HG03575 (cell line): Measurements from ENCODE around the gene RASSF7.

Experiments
- ATAC-seq: cut with Tn5 transposase; IDR thresholded peaks from one replicate; pipeline ENCODE4 v1.9.1; 2021; ENCODE audit not compliant: unreplicated experiment, insufficient number of reproducible peaks, low FRiP score; ENCODE audit errors: extremely low read depth

RASSF7 gene

GRCh38 chr11:548700-549603, 11.8 kb upstream of the RASSF7 start:
- ATAC-seq, result no peak

DNA sequence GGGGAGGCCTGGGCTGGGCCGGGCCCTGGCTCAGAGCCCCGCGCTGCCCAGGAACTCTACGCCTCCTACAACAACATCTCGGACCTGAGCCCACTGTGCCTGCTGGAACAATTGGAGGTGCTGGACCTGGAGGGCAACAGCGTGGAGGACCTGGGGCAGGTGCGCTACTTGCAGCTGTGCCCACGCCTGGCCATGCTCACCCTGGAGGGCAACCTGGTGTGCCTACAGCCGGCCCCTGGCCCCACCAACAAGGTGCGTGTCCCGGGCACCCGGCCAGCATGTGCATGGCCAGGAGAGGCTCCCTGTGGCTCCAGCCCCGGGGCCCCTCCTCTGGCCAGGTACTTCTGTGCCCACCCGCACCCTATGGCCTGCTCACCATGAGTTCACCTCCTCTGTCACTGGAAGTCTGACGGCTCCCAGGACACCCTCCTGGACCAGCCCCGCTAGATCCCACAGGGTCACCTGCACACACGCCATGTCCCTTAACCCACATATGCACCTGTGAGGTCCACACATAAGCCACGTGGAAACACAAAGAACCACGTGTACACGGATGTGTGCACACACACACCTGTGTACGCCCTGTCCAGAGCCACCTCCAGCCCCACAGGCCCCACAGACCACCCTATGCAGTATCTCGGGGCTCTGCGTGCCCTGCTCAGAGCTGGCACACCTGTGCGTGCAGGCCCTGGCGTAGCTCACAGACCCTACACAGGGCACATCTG, 10.6 kb upstream of the RASSF7 start:
- ATAC-seq, result no peak

DNA sequence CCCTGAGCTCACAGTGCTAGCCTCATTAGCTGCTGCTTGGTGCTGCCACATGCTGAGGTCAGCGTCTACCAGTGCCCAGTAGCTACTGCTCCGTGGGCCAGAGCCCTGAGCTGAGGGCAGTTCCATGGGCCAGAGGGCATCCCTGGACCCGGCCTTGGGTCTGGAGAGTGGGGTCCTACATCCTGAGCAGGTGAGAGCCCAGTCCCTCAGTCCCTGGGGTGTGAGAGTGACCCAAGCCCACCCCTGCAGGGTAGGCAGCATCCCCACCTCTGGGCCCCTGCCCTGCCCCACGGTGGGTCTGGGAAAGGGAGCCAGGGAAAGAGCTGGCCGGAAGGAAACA, 10.1 kb upstream of the RASSF7 start:
- no peak for ATAC-seq

GRCh38 chr11:551131-551530, 9.6 kb upstream of the RASSF7 start:
- ATAC-seq, result no peak

DNA sequence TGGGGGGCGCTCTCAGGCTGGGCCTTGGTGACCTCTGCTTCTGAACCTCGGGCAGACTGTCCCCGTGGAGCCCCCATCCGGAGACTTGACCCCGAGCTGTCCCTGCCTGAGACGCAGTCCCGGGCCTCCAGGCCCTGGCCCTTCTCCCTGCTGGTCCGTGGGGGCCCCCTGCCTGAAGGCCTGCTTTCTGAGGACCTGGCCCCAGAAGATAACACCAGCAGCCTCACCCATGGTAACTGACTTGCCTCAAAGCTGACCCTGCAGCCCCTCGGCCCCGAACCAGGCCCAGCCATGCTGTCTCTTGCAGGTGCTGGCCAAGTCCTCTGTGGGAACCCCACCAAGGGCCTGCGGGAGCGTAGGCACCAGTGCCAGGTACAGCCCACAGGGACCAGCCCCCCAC, 9.2 kb upstream of the RASSF7 start:
- ATAC-seq, result no peak

DNA sequence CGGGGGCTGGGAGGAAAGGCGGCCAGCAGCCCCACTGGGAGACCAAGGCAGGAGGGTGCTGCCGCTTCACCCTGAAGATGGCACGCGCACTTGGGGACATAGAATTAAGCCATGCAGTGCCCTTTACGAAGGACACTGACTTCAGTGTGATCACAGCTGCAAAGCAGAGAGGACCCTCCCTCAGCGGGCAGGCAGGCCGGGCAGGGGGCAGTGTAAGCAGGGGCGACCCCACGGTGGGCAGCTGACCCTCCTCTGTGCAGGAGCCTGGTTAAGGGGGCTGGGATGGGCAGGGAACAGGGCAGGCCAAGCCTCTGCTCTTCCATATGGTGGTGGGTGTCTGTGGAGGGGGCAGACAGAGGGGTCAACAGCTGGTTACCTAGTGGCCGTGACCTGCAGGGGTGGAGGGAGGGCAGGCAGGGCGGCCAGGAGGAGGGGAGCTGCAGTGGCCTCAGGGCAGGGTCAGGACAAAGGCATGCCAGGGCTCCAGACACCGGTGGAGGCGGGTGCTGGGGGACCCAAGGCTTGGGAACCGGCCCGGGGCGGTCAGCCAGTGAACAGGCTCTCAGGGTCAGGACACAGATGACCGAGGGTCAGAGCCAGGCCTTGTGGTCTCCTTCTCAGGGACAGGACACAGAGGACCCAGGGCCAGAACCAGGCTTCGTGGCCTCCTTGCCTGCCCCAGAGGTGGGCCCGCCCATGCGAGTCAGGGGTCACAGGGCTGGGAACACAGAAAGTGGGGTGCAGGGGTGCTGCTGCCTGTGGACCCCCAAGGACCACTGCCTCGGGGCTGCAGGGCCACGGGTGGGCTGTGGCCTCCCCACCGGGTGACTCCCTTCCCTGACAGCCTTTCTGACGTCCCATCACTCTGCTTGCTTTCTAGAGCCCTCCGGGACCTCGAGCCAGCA, 7.4 kb upstream of the RASSF7 start:
- no peak for ATAC-seq

DNA sequence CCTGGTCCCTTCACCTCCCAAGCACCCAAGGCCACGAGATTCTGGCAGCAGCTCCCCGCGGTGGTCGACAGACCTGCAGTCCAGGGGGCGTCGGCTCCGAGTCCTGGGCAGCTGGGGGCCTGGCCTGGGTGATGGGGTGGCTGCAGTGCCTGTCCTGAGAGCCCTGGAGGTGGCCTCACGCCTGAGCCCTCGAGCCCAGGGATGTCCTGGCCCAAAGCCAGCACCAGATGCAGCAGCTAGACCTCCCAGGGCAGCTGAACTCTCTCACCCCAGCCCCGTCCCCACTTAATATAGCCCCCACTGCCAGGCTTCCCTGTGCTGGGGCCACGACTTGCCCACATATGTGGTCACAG, 6.8 kb upstream of the RASSF7 start:
- no peak for ATAC-seq

- ATAC-seq, result no peak
These were observed 6.1 kb upstream of the RASSF7 start for GRCh38 chr11:554428-555226.

GRCh38 chr11:555227-555779, 5.5 kb upstream of the RASSF7 start:
- no peak for ATAC-seq

DNA sequence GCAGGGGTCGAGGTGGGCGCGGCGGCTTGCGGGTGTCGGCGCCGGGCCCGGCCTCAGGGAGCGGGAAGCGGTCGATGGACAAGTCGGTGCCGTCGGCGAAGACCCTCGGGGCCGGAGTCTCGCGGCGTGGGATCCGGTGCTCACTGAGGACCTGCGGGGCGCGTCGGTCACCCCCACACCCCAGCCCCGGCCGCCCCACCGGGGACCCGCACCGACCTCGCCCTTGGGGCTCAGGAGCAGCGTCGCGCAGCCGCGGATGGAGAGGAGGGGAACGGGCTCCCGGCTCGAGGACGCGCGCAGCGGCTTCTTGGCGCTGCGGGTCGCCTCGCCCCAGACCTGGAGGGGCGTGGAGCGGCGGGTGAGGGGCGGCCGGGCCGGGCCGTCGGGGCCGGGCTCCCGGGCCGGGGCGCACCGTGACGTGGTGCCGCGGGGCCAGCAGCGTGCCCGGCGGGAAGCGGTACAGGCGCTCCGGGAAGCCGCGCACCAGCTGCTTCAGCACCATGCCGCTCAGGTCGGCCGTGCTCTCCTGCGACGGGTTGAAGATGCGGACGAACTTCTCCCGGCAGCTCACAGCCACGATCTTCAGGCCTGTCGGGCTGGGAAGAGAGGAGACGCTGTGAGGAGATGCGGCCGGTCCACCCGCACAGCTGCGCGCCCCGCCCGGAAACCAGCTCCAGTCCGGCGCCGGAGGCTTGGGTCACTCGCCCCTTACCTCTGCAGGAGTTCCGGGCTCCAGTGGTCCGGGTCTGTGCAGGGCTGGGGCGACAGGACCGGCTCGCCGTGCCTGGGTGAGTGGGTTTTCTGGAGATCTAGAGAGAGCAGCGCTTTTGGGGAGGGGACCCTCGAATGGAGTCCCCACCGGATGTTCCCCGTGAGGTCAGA, 4.7 kb upstream of the RASSF7 start:
- no peak for ATAC-seq

- no peak for ATAC-seq
These were observed 4.0 kb upstream of the RASSF7 start for GRCh38 chr11:556662-557256.

DNA sequence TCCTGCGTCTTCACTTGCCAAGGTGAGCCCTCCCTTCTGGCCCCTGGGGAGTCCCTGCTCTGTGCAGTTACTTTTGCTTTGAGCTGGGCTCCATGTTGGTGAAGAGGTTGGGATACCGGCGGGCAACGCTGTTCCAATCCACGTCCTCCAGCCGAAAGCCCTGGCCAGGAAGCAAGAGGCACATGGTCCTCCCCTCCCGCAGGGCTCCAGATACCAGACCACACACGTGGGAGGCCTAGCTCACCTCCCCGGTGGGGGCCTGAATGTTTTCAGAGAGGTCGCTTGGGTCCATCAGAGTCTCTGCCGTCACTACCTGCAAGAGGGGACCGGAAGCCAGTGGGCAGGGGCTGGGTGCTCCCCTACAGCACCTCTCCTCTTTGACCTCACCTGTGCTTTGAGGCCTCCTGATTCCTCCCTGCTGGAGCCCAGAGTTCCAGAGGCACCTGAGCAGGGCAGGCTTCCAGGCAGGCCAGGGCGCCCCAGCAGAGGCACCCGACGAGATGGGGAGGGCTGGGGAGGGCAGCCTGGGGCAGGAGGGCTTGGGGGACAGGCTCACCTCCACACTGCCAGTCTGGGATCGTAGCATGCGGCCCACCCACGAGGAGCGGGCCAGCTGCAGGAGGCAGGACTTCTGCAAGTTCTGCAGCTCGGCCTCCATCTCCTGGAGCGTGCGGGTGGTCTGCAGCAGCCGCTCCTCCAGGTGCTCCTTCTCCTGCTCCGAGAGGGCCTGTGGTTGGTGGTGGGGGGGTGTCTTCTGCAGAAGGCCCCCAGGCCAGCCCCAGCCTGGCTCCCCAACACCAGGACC, 3.2 kb upstream of the RASSF7 start:
- no peak for ATAC-seq

DNA sequence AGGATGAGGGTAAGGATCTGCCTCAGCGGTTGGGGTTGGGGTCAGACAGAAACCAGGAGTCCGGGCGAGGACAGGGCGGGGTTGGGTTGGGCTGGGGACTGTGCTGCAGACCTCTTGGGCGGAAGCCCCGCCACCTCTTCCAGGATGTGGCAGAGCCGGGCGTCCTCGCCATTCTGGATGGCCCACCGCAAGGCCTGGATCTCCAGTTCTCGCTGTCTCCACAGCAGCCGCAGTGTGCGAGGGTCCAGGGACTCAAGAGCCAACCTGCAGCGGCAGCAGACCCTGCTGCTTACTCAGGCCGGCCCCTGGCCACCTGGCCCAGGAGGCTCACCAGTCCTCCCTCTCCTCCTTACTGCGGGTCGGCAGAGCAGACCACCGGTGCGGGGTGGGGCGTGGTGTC, 2.3 kb upstream of the RASSF7 start:
- no peak for ATAC-seq

DNA sequence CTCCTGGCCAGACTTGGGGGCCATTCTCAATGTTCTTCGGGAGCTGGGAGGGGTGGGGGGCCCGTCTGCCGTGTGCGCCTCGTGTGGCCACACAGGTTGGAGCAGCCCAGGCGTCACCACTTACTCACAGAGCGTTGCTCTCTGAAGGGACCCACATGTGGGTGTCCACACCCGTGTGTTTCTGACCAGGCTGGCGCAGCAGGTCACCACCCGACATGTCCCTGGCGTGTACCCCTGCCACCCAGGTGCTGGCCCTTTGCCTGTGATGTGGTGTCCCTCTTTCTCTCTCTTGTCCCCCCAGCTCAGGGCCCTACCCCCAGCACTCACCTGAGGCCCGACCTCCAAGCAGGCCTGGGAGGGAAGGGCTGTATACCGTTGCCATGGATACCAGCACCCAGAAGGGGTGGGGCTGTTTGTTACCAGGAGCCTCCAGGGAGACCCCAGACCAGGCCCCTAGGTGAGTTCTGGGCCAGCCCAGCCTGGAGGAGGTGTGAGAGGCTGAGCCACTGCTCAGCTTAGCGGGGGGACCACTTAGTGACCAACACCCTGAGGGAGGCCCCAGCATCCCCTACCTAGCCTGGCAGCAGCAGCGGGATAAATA, 1.6 kb upstream of the RASSF7 start:
- ATAC-seq, result no peak

- ATAC-seq, result no peak
These were observed 962 bp upstream of the RASSF7 start for GRCh38 chr11:559712-560304.
